ENCODE results near the gene OR2H2. TPM values are rescaled to one million over a fixed set of nuclear protein-coding genes. Genes with fewer than 3 reads are reported as not detected.
A peak's percentile ranks its signal among the peaks of the same experiment; 100 is the strongest.

OR2H2 gene
- total and polyA plus RNA-seq, 10 donors: not detected

- TF ChIP-seq POLR2A (IDR thresholded peaks at IDR 0.05) (no peak), POLR2AphosphoS5 (IDR thresholded peaks at IDR 0.05) (peak; percentile 65 to 81 (median 75))
- TF ChIP-seq, protein P1, sequence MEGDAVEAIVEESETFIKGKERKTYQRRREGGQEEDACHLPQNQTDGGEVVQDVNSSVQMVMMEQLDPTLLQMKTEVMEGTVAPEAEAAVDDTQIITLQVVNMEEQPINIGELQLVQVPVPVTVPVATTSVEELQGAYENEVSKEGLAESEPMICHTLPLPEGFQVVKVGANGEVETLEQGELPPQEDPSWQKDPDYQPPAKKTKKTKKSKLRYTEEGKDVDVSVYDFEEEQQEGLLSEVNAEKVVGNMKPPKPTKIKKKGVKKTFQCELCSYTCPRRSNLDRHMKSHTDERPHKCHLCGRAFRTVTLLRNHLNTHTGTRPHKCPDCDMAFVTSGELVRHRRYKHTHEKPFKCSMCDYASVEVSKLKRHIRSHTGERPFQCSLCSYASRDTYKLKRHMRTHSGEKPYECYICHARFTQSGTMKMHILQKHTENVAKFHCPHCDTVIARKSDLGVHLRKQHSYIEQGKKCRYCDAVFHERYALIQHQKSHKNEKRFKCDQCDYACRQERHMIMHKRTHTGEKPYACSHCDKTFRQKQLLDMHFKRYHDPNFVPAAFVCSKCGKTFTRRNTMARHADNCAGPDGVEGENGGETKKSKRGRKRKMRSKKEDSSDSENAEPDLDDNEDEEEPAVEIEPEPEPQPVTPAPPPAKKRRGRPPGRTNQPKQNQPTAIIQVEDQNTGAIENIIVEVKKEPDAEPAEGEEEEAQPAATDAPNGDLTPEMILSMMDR (IDR thresholded peaks at IDR 0.05 in 8 of 11, conservative IDR thresholded peaks at IDR 0.05 in 3 of 11): peak in 10 of 11 experiments; percentile 39 to 78 (median 60)
- peaks cover 0 to 4% (median 0%) of the 10 kb centered on the region in 6 donors for H3K36me3 ChIP-seq
- H3K27me3 ChIP-seq (replicated peaks in 1 of 7): peaks cover 0 to 49% (median 0%) of the 10 kb centered on the region in 7 donors
- no peaks in the 10 kb centered on the region for H3K9me3 ChIP-seq
- H3K27ac ChIP-seq: peak overlapping the region; percentile 27 to 84 (median 80)
- H3K4me3 ChIP-seq: peak overlapping the region; percentile 44 to 84 (median 60)
- WGBS, 5 donors: 3 to 4% (median 3%) methylated on average over 32 of the region's 32 CpGs
- intact Hi-C loops (cut with DNase I; ENCODE audit: low total_unique reads): no loop called here
- DNase-seq: peak; percentile 90
- peaks cover 15 to 87% (median 67%) of the 10 kb centered on the region in 6 donors for H3K4me1 ChIP-seq
Observed at GRCh38 chr6:29628419-29629281, 43.7 kb downstream of the OR2H2 start.

- Histone ChIP-seq H3K27ac (no peak overlapping the region), H3K9me3 (no peaks in the 10 kb centered on the region), H3K4me3 (no peak overlapping the region), H3K27me3 (replicated peaks in 1 of 7) (peaks cover 0 to 49% (median 0%) of the 10 kb centered on the region in 7 donors), H3K4me1 (peaks cover 15 to 93% (median 71%) of the 10 kb centered on the region in 6 donors), H3K36me3 (no peaks in the 10 kb centered on the region)
- no peak for TF ChIP-seq POLR2A (IDR thresholded peaks at IDR 0.05)
- TF ChIP-seq POLR2AphosphoS5 (IDR thresholded peaks at IDR 0.05): no peak
- TF ChIP-seq, protein P1 (IDR thresholded peaks at IDR 0.05 in 8 of 11, conservative IDR thresholded peaks at IDR 0.05 in 3 of 11): no peak
- WGBS, 5 donors: 66 to 83% (median 79%) methylated on average over 2 of the region's 2 CpGs
- intact Hi-C loops (cut with DNase I; ENCODE audit: low total_unique reads): no loop called here
- no peak for DNase-seq
Observed at GRCh38 chr6:29629571-29629970, 44.6 kb downstream of the OR2H2 start.

- Histone ChIP-seq H3K4me3 (peak overlapping the region in 1 of 8 donors; percentile 85), H3K36me3 (no peaks in the 10 kb centered on the region), H3K27ac (no peak overlapping the region), H3K4me1 (peaks cover 15 to 93% (median 69%) of the 10 kb centered on the region in 6 donors), H3K27me3 (replicated peaks in 1 of 7) (peaks cover 0 to 49% (median 0%) of the 10 kb centered on the region in 7 donors), H3K9me3 (no peaks in the 10 kb centered on the region)
- TF ChIP-seq POLR2A (IDR thresholded peaks at IDR 0.05) (no peak), POLR2AphosphoS5 (IDR thresholded peaks at IDR 0.05) (peak in 1 of 3 donors; percentile 26)
- TF ChIP-seq, protein P1 (IDR thresholded peaks at IDR 0.05 in 8 of 11, conservative IDR thresholded peaks at IDR 0.05 in 3 of 11): no peak
- intact Hi-C loops (cut with DNase I; ENCODE audit: low total_unique reads): no loop called here
- DNase-seq: peak; percentile 80
- WGBS, 5 donors: 72 to 88% (median 81%) methylated on average over 9 of the region's 9 CpGs
Observed at GRCh38 chr6:29630315-29630714, 45.4 kb downstream of the OR2H2 start.

DNA sequence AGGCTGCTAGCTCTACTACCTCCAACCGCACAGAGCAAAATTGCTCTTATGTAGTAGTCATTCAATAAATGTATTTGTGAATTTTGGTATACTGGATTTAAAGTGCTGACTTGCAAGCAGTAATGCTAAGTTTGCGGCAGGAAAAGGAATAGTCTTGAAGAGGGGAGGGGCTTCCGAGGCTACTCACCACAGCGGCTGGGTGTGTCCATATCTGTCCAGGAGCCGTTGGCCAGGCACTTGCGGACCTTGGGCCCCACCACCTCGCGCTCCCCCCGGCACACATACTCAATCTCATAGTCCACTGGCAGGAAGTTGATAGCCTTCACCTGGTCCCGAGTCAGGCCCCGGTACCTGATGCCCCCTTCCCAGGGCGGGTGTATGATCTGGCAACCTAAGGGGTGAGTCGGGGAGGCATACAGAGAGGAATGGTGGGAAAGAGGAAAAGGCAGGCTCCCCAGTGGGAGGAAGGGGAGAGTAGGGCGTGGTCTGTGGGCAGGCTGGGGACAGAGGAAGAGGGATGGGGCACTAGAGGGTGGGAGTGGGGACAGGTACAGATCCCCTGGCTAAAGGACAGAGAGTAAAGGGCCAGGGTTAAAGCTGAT is 46.4 kb downstream of the OR2H2 start:
- peak overlapping the region in 4 of 8 donors; percentile 20 to 90 (median 54) for H3K27ac ChIP-seq
- intact Hi-C loops (cut with DNase I; ENCODE audit: low total_unique reads): no loop called here
- no peaks in the 10 kb centered on the region for H3K9me3 ChIP-seq
- 53 to 70% (median 63%) methylated on average over 14 of the region's 14 CpGs for WGBS, 5 donors
- DNase-seq: no peak
- peak overlapping the region in 4 of 8 donors; percentile 74 to 85 (median 76) for H3K4me3 ChIP-seq
- H3K27me3 ChIP-seq (replicated peaks in 1 of 7): peaks cover 0 to 49% (median 0%) of the 10 kb centered on the region in 7 donors
- peak in 1 of 3 donors; percentile 24 for TF ChIP-seq POLR2AphosphoS5 (IDR thresholded peaks at IDR 0.05)
- TF ChIP-seq, protein P1 (IDR thresholded peaks at IDR 0.05 in 8 of 11, conservative IDR thresholded peaks at IDR 0.05 in 3 of 11): no peak
- peaks cover 15 to 86% (median 65%) of the 10 kb centered on the region in 6 donors for H3K4me1 ChIP-seq
- no peaks in the 10 kb centered on the region for H3K36me3 ChIP-seq

Measured in spleen (tissue), 11 donors.